ENCODE results near the gene TRAF2.

DNA sequence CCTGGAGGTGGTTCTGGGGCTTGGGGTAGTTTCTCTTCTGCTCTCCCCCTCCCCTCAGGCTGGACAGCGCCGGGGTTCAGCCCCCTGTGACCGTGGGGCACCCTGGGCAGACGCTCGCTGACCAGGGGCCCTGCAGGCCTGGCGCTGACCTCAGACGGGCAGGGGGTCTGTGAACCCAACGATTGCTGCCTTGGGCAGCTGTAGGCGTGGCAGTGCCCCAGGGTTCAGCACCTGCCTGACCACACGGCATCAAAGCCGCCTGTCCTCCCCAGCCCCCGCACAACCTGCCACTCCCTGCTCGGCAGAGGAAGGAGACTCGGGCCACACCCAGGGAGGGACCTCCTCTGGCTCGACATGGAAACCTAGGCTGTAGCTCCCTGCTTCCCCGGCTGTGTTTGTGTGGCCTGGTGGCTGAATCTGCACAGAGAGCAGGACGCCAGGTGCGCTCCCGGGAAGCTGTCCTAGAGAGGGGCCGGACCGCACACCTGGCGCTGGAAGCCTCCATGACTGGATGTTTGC is 77.9 kb downstream of the TRAF2 start:
- TF ChIP-seq, protein P1, sequence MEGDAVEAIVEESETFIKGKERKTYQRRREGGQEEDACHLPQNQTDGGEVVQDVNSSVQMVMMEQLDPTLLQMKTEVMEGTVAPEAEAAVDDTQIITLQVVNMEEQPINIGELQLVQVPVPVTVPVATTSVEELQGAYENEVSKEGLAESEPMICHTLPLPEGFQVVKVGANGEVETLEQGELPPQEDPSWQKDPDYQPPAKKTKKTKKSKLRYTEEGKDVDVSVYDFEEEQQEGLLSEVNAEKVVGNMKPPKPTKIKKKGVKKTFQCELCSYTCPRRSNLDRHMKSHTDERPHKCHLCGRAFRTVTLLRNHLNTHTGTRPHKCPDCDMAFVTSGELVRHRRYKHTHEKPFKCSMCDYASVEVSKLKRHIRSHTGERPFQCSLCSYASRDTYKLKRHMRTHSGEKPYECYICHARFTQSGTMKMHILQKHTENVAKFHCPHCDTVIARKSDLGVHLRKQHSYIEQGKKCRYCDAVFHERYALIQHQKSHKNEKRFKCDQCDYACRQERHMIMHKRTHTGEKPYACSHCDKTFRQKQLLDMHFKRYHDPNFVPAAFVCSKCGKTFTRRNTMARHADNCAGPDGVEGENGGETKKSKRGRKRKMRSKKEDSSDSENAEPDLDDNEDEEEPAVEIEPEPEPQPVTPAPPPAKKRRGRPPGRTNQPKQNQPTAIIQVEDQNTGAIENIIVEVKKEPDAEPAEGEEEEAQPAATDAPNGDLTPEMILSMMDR (IDR thresholded peaks at IDR 0.05): no peak
- no peak for TF ChIP-seq POLR2A (IDR thresholded peaks at IDR 0.05)

Data from tibial nerve (tissue), 3 donors.